GM10248 (cell line): Measurements from ENCODE around the gene HS3ST5.

Source experiments
- CTCF ChIA-PET: fragments of 300-600 bp; sonication (Branson Sonifier 250); formaldehyde crosslinking; extraction: SDS; loops from one replicate; lab custom pipeline; 2021; ENCODE audit warnings: antibody characterized with exemption; lab: Yijun Ruan, JAX
- POLR2A ChIA-PET: fragments of 350-650 bp; sonication (Branson Sonifier 250); formaldehyde crosslinking; extraction: SDS; loops from one replicate; lab custom pipeline; 2020; ENCODE audit warnings: antibody characterized with exemption; lab: Yijun Ruan, JAX
- DNase-seq: peaks from one replicate; pipeline ENCODE4 v3.0.0; 2012; ENCODE audit errors: extremely low spot score
- TF ChIP-seq, protein P1 (sequence below): IDR thresholded peaks from 2 replicates; pipeline ENCODE4 v1.5.1; 2012; ENCODE audit warnings: mild to moderate bottlenecking, low read depth; ENCODE audit errors: extremely low read depth, missing control alignments, control extremely low read depth

HS3ST5 gene

DNA sequence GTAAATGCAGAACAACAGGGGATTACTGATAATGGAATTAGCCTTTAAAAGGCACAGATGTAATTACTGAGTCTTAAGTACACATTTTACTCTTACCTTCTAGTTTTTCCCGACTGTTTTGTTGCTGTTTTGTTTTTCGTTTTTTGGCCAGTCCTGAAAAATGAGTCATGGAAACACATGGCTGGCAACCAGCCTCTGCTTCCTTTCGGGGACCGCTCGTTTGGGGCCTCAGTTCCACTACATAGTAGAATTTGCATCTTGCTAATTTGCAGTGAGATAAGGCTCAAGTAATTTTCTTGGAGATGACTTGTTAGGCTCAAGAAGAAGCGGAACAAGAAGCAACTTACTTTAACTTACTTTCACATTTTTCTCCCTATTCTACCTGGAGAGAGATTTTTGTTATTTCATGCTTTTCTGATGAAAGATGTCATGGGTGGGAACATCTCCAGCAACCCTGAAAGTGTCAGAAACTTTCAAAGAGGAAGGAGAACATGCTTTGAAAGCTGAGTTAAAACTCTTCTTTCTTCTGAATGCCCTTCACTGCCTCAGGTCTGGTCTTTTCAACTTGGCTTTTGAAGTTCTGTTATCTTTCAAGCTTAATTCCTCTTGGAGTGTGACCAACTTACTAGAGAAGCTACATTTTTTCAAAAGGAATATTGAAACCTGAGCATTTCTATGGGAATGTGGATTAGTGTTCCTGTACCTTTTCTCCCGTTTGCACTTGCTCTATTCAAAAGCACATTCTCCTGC lies 300.4 kb downstream of the HS3ST5 start:
- POLR2A ChIA-PET: no interaction called here

DNA sequence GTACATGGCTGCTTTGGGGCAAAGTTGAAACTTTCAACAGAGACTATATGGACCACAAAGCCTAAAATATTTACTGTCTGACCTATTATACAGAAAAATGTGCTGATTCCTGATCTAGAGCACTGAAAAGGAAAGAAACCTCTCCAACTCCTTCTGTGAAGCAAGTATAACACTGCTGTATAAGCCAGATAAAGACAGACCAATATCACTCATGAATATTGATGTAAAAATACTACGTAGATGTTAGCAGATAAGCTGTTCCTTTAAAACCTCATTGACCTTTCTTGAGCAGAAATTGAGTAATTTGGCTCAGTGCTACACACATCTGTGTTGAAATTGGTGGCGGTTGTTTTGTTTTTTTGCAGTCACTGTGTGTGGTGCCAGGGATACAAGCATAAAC lies 302.0 kb downstream of the HS3ST5 start:
- TF ChIP-seq, protein P1, sequence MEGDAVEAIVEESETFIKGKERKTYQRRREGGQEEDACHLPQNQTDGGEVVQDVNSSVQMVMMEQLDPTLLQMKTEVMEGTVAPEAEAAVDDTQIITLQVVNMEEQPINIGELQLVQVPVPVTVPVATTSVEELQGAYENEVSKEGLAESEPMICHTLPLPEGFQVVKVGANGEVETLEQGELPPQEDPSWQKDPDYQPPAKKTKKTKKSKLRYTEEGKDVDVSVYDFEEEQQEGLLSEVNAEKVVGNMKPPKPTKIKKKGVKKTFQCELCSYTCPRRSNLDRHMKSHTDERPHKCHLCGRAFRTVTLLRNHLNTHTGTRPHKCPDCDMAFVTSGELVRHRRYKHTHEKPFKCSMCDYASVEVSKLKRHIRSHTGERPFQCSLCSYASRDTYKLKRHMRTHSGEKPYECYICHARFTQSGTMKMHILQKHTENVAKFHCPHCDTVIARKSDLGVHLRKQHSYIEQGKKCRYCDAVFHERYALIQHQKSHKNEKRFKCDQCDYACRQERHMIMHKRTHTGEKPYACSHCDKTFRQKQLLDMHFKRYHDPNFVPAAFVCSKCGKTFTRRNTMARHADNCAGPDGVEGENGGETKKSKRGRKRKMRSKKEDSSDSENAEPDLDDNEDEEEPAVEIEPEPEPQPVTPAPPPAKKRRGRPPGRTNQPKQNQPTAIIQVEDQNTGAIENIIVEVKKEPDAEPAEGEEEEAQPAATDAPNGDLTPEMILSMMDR: no peak
- no peak for DNase-seq
- ChIA-PET POLR2A (no interaction called here), CTCF (interaction anchor here (2.3 kb wide), 1 partner anchor 21 kb away, joined by 9 read pairs; no protein-coding TSS in a partner anchor)

More for the DNA sequence above, 300.4 kb downstream of the HS3ST5 start:
- no peak for DNase-seq
- CTCF ChIA-PET: interaction anchor here (1.0 to 2.3 kb wide), 2 partner anchors 17 to 19 kb away, joined by 3 to 9 read pairs; no protein-coding TSS in a partner anchor
- TF ChIP-seq, protein P1: no peak

DNA sequence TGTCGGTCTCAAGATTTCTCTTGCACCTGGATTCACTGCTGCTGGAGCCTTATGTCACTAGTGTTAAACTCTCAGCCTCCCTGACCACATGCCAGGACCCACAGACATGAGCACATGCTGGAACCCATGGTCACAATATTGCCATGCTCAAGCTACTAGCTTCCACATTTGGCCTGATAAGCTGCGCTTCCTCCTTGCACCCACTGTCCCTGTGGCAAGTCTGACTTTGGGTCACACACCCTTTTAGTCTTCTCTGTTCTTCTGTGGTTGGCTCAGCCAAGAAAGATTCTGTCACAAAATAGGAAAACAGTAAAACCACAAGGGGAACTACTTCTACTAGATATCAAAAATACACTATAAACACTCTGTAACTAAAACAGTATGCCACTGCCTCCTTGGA lies 303.0 kb downstream of the HS3ST5 start:
- no peak for DNase-seq
- CTCF ChIA-PET: interaction anchor here (1.0 to 1.9 kb wide), 2 partner anchors 10 to 13 kb away, joined by 3 to 7 read pairs; no protein-coding TSS in a partner anchor
- POLR2A ChIA-PET: no interaction called here
- TF ChIP-seq, protein P1: no peak

DNA sequence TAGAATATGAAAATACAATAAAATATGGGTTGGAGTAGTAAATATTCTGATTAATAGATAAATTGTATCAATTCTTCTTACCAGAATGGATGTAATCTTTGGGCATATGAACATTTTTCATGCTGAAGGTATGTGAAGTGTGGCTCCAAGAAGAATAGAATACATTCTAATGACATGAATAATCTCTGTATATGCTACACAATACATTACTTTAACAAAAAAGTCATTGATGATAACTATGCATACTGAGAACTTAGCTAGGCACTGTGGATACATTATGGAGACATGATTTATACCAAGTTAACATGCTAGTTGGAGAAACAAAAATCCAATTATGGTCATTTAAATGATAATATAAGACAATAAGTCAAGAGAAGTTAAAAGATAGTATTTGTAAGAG lies 309.2 kb downstream of the HS3ST5 start:
- no peak for DNase-seq
- CTCF ChIA-PET: no interaction called here
- POLR2A ChIA-PET: no interaction called here
- TF ChIP-seq, protein P1: no peak

DNA sequence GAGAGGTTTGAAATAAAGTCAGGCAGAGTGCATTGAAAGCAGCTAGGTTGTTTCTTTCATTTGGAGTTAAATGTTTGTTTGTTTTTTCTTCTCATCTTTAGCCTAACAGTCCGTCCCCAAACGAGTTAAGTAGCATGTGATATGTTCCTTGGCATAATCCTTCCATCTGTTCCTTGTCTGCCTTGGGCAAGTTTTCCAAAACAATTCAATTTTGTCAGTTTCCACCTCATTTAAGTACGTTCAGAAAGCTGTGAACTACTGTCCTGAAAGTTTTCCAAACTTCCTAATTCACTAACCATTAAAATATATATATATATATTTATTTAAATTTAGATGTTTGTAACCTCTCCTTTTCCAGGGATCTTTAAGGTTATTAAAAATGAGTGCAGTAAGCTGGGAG lies 310.1 kb downstream of the HS3ST5 start:
- POLR2A ChIA-PET: no interaction called here
- TF ChIP-seq, protein P1: no peak
- CTCF ChIA-PET: no interaction called here
- DNase-seq: no peak

DNA sequence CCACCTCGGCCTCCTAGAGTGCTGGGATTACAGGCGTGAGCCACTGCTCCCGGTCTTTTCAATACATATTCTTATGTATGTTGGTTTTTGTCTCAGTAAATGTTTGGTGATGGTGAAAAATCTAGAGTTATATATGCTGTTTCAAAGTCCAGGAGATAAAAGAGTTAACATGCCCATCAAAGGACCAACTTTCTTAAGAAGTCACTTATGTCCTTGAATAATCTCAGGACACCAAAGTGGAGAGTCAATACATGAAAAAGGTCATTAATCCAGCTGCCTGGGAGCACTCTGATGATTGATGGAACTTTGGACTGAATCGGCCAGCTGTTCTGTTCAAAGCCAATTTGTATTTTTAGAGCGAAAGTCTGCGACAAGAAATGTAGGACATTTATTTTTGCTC lies 312.1 kb downstream of the HS3ST5 start:
- DNase-seq: no peak
- ChIA-PET POLR2A (no interaction called here), CTCF (no interaction called here)
- TF ChIP-seq, protein P1: no peak
